H9 (cell line): ENCODE measurements around the gene NEMP2. TPM values are rescaled to one million over a fixed set of nuclear protein-coding genes. Genes with fewer than 3 reads are reported as not detected.

ENCODE experiments used
- DNase-seq: peaks from one replicate; pipeline ENCODE4 v3.0.0-alpha.2; 2017
- H2AFZ ChIP-seq: one replicate; pipeline ENCODE4 v1.6.1; 2013; ENCODE audit warnings: mild to moderate bottlenecking, low read length, control low read depth, moderate library complexity
- H2AK5ac ChIP-seq: 2 replicates; pipeline ENCODE4 v1.6.1; 2013; ENCODE audit warnings: low read length, control low read depth, mixed read lengths; ENCODE audit not compliant: insufficient read length
- H2BK120ac ChIP-seq: one replicate; pipeline ENCODE4 v1.6.1; 2013; ENCODE audit warnings: low read depth, mild to moderate bottlenecking, low read length, control low read depth, inconsistent platforms; ENCODE audit not compliant: poor library complexity, severe bottlenecking
- H2BK12ac ChIP-seq: 2 replicates; pipeline ENCODE4 v1.6.1; 2013; ENCODE audit warnings: low read length, control low read depth, mixed read lengths, low read depth; ENCODE audit not compliant: insufficient read length
- H2BK15ac ChIP-seq: 2 replicates; pipeline ENCODE4 v1.6.1; 2013; ENCODE audit warnings: low read depth, low read length, control low read depth
- H2BK20ac ChIP-seq: one replicate; pipeline ENCODE4 v1.6.1; 2013; ENCODE audit warnings: low read depth, mild to moderate bottlenecking, low read length, control low read depth, inconsistent platforms; ENCODE audit not compliant: poor library complexity, severe bottlenecking
- H2BK5ac ChIP-seq: 2 replicates; pipeline ENCODE4 v1.6.1; 2013; ENCODE audit warnings: low read length, control low read depth, mixed read lengths; ENCODE audit not compliant: insufficient read length
- H3K14ac ChIP-seq: 2 replicates; pipeline ENCODE4 v1.6.1; 2013; ENCODE audit warnings: low read length, control low read depth; ENCODE audit not compliant: insufficient read depth
- H3K18ac ChIP-seq: 2 replicates; pipeline ENCODE4 v1.6.1; 2013; ENCODE audit warnings: low read depth, mild to moderate bottlenecking, mixed read lengths, low read length, control low read depth; ENCODE audit not compliant: insufficient read length
- H3K23ac ChIP-seq: 2 replicates; pipeline ENCODE4 v1.6.1; 2013; ENCODE audit warnings: low read length, control low read depth, mixed read lengths, low read depth; ENCODE audit not compliant: insufficient read length
- H3K23me2 ChIP-seq: 2 replicates; pipeline ENCODE4 v1.6.1; 2013; ENCODE audit warnings: low read depth, mild to moderate bottlenecking, mixed read lengths, low read length, control low read depth; ENCODE audit not compliant: insufficient read length, poor library complexity, severe bottlenecking
- H3K27ac ChIP-seq: 2 replicates; pipeline ENCODE4 v1.5.1; 2013; ENCODE audit warnings: low read length, control low read depth, mixed read lengths, low read depth; ENCODE audit not compliant: insufficient read length
- H3K27me3 ChIP-seq: 2 replicates; pipeline ENCODE4 v1.6.1; 2013; ENCODE audit warnings: low read length, control low read depth, inconsistent platforms; ENCODE audit not compliant: insufficient read depth
- H3K4ac ChIP-seq: 2 replicates; pipeline ENCODE4 v1.6.1; 2013; ENCODE audit warnings: low read depth, mild to moderate bottlenecking, control low read depth, inconsistent platforms, low read length, moderate library complexity
- H3K4me1 ChIP-seq: 2 replicates; pipeline ENCODE4 v1.6.1; 2013; ENCODE audit warnings: low read length, control low read depth, inconsistent platforms; ENCODE audit not compliant: insufficient read depth
- H3K4me2 ChIP-seq: 2 replicates; pipeline ENCODE4 v1.6.1; 2013; ENCODE audit warnings: low read length, control low read depth, mixed read lengths; ENCODE audit not compliant: insufficient read length, insufficient read depth
- H3K56ac ChIP-seq: 2 replicates; pipeline ENCODE4 v1.6.1; 2013; ENCODE audit warnings: low read depth, mild to moderate bottlenecking, mixed read lengths, low read length, control low read depth; ENCODE audit not compliant: insufficient read length
- H3K79me1 ChIP-seq: 2 replicates; pipeline ENCODE4 v1.6.1; 2013; ENCODE audit warnings: low read depth, mild to moderate bottlenecking, moderate library complexity, low read length, control low read depth, inconsistent platforms; ENCODE audit not compliant: insufficient read depth, poor library complexity, severe bottlenecking
- H3K79me2 ChIP-seq: 2 replicates; pipeline ENCODE4 v1.6.1; 2013; ENCODE audit warnings: low read length, control low read depth, inconsistent platforms; ENCODE audit not compliant: insufficient read depth
- H3K9ac ChIP-seq: 2 replicates; pipeline ENCODE4 v1.6.1; 2013; ENCODE audit warnings: low read length, control low read depth, mixed read lengths; ENCODE audit not compliant: insufficient read length; ENCODE audit errors: extremely low read depth
- H3K9me3 ChIP-seq: one replicate; pipeline ENCODE4 v1.6.1; 2013; ENCODE audit warnings: low read depth, low read length, inconsistent platforms; ENCODE audit not compliant: control insufficient read depth
- H3T11ph ChIP-seq: one replicate; pipeline ENCODE4 v1.6.1; 2013; ENCODE audit warnings: mild to moderate bottlenecking, low read length, control low read depth, inconsistent platforms
- H4K20me1 ChIP-seq: one replicate; pipeline ENCODE4 v1.6.1; 2013; ENCODE audit not compliant: control insufficient read depth, insufficient read length, insufficient read depth
- H4K5ac ChIP-seq: 2 replicates; pipeline ENCODE4 v1.6.1; 2013; ENCODE audit warnings: low read depth, mild to moderate bottlenecking, mixed read lengths, low read length, control low read depth; ENCODE audit not compliant: insufficient read length
- H4K8ac ChIP-seq: replicated peaks from 2 replicates; pipeline ENCODE4 v1.6.1; 2013; ENCODE audit warnings: low read length, control low read depth, mixed read lengths, low read depth; ENCODE audit not compliant: insufficient read length
- H4K91ac ChIP-seq: 2 replicates; pipeline ENCODE4 v1.6.1; 2013; ENCODE audit warnings: low read depth, mild to moderate bottlenecking, moderate library complexity, mixed read lengths, low read length, control low read depth; ENCODE audit not compliant: insufficient read length
- H3K27ac Mint-ChIP-seq, 3 experiments: 2 replicates in 2 of 3; 3 replicates in 1 of 3; pipeline ENCODE4 v1.8.0; 2020 to 2021; ENCODE audit warnings: mixed read lengths in 3 of 3, mild to moderate bottlenecking in 1 of 3, moderate library complexity in 1 of 3
- H3K27me3 Mint-ChIP-seq: 2 replicates; pipeline ENCODE4 v1.8.0; 2021; ENCODE audit warnings: low read depth, mild to moderate bottlenecking, moderate library complexity, mixed read lengths
- H3K36me3 Mint-ChIP-seq, 3 experiments: 2 replicates in 2 of 3; 3 replicates in 1 of 3; pipeline ENCODE4 v1.8.0; 2020 to 2021; ENCODE audit warnings: low read depth in 3 of 3, mixed read lengths in 3 of 3; ENCODE audit not compliant: insufficient read depth in 1 of 3
- H3K4me1 Mint-ChIP-seq, 2 experiments: 2 replicates each; pipeline ENCODE4 v1.8.0; 2020; ENCODE audit warnings: mixed read lengths in 2 of 2
- H3K4me3 Mint-ChIP-seq, 2 experiments: 2 replicates in 1 of 2; 3 replicates in 1 of 2; pipeline ENCODE4 v1.8.0; 2020 to 2021; ENCODE audit warnings: mild to moderate bottlenecking in 2 of 2, mixed read lengths in 2 of 2, moderate library complexity in 1 of 2
- H3K9me3 Mint-ChIP-seq, 2 experiments: 2 replicates in 1 of 2; 3 replicates in 1 of 2; pipeline ENCODE4 v1.8.0; 2020; ENCODE audit warnings: mild to moderate bottlenecking in 2 of 2, mixed read lengths in 2 of 2, moderate library complexity in 1 of 2
- WGBS: extraction: QIAGEN DNeasy Blood & Tissue Kit; methylation state at CpG from one replicate; pipeline ENCODE4 v1.1.7; 2013; ENCODE audit warnings: missing lambda C conversion rate, low lambda C conversion rate, mixed read lengths; ENCODE audit not compliant: insufficient read length; ENCODE audit errors: extremely low coverage; 5-methylcytosine and 5-hydroxymethylcytosine counted together
- total RNA-seq: library from RNA; stranded (reverse); gene quantifications from 2 replicates; pipeline ENCODE4 v1.2.1, GENCODE V29; 2021
- TF ChIP-seq, protein P1 (sequence below): fragments of 200-600 bp; sonication (generic); conservative IDR thresholded peaks from 3 replicates; pipeline ENCODE4 v1.8.0; 2021; ENCODE audit warnings: antibody characterized with exemption, mild to moderate bottlenecking

NEMP2 gene
- total RNA-seq, 1 experiment from 2014 or later, result 5.3 TPM

DNA sequence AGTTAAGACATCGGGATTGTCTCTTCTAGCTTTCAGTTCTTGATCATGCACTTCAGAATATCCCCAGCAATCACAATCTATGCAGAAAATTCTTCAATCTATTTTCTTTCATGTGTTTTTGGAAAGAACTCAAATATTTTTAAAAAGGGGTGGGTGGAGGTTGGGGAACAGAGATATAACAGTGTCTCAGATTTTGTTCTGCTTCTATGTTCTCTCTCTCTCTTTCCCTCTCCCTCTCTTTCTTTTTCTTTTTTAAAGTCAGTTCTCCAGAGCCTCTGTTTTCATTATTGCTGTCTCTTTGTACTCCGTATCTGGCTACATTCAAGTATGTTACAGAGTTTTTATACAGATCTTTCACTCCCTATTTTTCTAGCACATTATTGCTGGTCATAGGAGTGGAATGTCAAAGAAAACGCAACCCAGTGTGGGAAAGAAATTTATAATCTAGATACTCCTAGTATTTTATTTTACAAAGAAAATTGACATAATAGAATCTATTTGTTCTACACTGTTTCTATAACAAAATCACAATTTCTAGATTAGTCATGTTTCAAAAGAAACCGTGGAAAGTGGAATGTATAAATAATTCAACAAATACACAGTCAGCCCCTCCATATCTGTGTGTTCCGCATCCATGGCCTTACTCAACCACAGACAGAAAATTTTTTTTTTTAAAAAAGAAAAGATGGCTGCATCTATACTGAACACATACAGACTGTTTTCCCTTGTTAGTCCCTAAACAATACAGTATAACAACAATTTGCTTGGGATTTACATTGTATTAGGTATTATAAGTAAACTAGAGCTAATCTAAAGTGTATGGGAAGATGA, 11.2 kb upstream of the NEMP2 start:
- H3T11ph ChIP-seq, result no peak overlapping the region
- Mint-ChIP-seq H3K27ac (no peak overlapping the region), H3K9me3 (peaks cover 13 to 16% of the 10 kb centered on the region in 2 experiments), H3K27me3 (no peaks in the 10 kb centered on the region), H3K36me3 (peaks cover 2 to 13% (median 7%) of the 10 kb centered on the region in 3 experiments), H3K4me1 (no peaks in the 10 kb centered on the region), H3K4me3 (no peak overlapping the region)
- H4K8ac ChIP-seq, result no peak overlapping the region
- no peak overlapping the region for H3K14ac ChIP-seq
- no CpG with 5 or more reads among the region's 5 CpGs for WGBS
- H3K23me2 ChIP-seq, result no peaks in the 10 kb centered on the region
- H3K9ac ChIP-seq, result no peak overlapping the region
- no peak overlapping the region for H2BK120ac ChIP-seq
- no peak overlapping the region for H3K23ac ChIP-seq
- no peak overlapping the region for H2BK20ac ChIP-seq
- H2AFZ ChIP-seq, result no peak overlapping the region
- H4K91ac ChIP-seq, result no peak overlapping the region
- no peak overlapping the region for H2BK12ac ChIP-seq
- H3K27ac ChIP-seq, result no peak overlapping the region
- H4K5ac ChIP-seq, result no peak overlapping the region
- no peak overlapping the region for H2BK15ac ChIP-seq
- H4K20me1 ChIP-seq, result no peaks in the 10 kb centered on the region
- H3K9me3 ChIP-seq, result no peaks in the 10 kb centered on the region
- TF ChIP-seq, protein P1, sequence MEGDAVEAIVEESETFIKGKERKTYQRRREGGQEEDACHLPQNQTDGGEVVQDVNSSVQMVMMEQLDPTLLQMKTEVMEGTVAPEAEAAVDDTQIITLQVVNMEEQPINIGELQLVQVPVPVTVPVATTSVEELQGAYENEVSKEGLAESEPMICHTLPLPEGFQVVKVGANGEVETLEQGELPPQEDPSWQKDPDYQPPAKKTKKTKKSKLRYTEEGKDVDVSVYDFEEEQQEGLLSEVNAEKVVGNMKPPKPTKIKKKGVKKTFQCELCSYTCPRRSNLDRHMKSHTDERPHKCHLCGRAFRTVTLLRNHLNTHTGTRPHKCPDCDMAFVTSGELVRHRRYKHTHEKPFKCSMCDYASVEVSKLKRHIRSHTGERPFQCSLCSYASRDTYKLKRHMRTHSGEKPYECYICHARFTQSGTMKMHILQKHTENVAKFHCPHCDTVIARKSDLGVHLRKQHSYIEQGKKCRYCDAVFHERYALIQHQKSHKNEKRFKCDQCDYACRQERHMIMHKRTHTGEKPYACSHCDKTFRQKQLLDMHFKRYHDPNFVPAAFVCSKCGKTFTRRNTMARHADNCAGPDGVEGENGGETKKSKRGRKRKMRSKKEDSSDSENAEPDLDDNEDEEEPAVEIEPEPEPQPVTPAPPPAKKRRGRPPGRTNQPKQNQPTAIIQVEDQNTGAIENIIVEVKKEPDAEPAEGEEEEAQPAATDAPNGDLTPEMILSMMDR, result no peak
- no peaks in the 10 kb centered on the region for H3K79me2 ChIP-seq
- no peak overlapping the region for H2AK5ac ChIP-seq
- no peaks in the 10 kb centered on the region for H3K4me1 ChIP-seq
- no peak overlapping the region for H3K18ac ChIP-seq
- H3K4me2 ChIP-seq, result no peak overlapping the region
- no peak overlapping the region for H3K56ac ChIP-seq
- no peaks in the 10 kb centered on the region for H3K79me1 ChIP-seq
- H3K4ac ChIP-seq, result no peak overlapping the region
- no peak overlapping the region for H2BK5ac ChIP-seq
- no peaks in the 10 kb centered on the region for H3K27me3 ChIP-seq
- no peak for DNase-seq
